WTC11 (cell line): Measurements from ENCODE around the gene PREX1. TPM values are rescaled to one million over a fixed set of nuclear protein-coding genes. Genes with fewer than 3 reads are reported as not detected.

Source experiments
- ATAC-seq: fragments of 200-7000 bp; cut with Tn5 transposase; 2 replicates; pipeline ENCODE4 v1.10.0; 2021; ENCODE audit warnings: mild to moderate bottlenecking, moderate library complexity
- CTCF ChIA-PET: fragments of 300-600 bp; sonication (Branson Sonifier 250); formaldehyde crosslinking; loops from one replicate; lab custom pipeline; 2021; ENCODE audit warnings: antibody characterized with exemption; lab: Charles Lee
- POLR2A ChIA-PET: fragments of 350-600 bp; sonication (Branson Sonifier 250); formaldehyde crosslinking; loops from one replicate; lab custom pipeline; 2021; ENCODE audit warnings: antibody characterized with exemption; lab: Charles Lee
- DNase-seq: peaks from one replicate; pipeline ENCODE4 v3.0.0; 2021; ENCODE audit warnings: low spot score
- H3K27ac Mint-ChIP-seq: 2 replicates; pipeline ENCODE4 v1.8.0; 2021; ENCODE audit warnings: mixed read lengths
- H3K27me3 Mint-ChIP-seq: 2 replicates; pipeline ENCODE4 v1.8.0; 2021; ENCODE audit warnings: low read depth, mild to moderate bottlenecking, moderate library complexity, mixed read lengths
- H3K36me3 Mint-ChIP-seq: 2 replicates; pipeline ENCODE4 v1.8.0; 2021; ENCODE audit warnings: mixed read lengths
- H3K4me1 Mint-ChIP-seq: 2 replicates; pipeline ENCODE4 v1.8.0; 2022; ENCODE audit warnings: mixed read lengths
- H3K4me3 Mint-ChIP-seq: 2 replicates; pipeline ENCODE4 v1.8.0; 2021; ENCODE audit warnings: mild to moderate bottlenecking, moderate library complexity, mixed read lengths
- H3K9me3 Mint-ChIP-seq: 2 replicates; pipeline ENCODE4 v1.8.0; 2021; ENCODE audit warnings: mixed read lengths
- ATF1 ChIP-seq: sonication (generic); formaldehyde crosslinking; IDR thresholded peaks from 2 replicates; pipeline ENCODE4 v1.8.1; 2023; ENCODE audit warnings: mild to moderate bottlenecking, moderate library complexity, missing genetic modification reagents
- CTCF ChIP-seq: fragments of 200-600 bp; IDR thresholded peaks from 2 replicates; pipeline ENCODE4 v1.8.0; 2022; ENCODE audit warnings: antibody characterized with exemption
- GRHL2 ChIP-seq: fragments of 250-450 bp; sonication (Bioruptor Pico); IDR thresholded peaks from 2 replicates; pipeline ENCODE4 v1.8.0; 2022; ENCODE audit warnings: mild to moderate bottlenecking, moderate library complexity; ENCODE audit not compliant: insufficient replicate concordance, severe bottlenecking
- HMGA2 ChIP-seq: fragments of 250-450 bp; sonication (Bioruptor Pico); IDR thresholded peaks from 2 replicates; pipeline ENCODE4 v1.4.0; 2021; ENCODE audit warnings: mild to moderate bottlenecking, moderate library complexity
- NR3C1 ChIP-seq: sonication (generic); formaldehyde crosslinking; conservative IDR thresholded peaks from 2 replicates; pipeline ENCODE4 v1.8.1; 2023; ENCODE audit warnings: low read depth, mild to moderate bottlenecking, missing genetic modification reagents
- OVOL2 ChIP-seq: fragments of 250-450 bp; sonication (Bioruptor Pico); IDR thresholded peaks from 2 replicates; pipeline ENCODE4 v1.9.0; 2021; ENCODE audit warnings: mild to moderate bottlenecking, borderline replicate concordance
- PRRX2 ChIP-seq: fragments of 250-450 bp; sonication (Bioruptor Pico); IDR thresholded peaks from 2 replicates; pipeline ENCODE4 v1.8.0; 2021; ENCODE audit warnings: mild to moderate bottlenecking
- ZNF232 ChIP-seq: sonication (generic); formaldehyde crosslinking; IDR thresholded peaks from 2 replicates; pipeline ENCODE4 v1.8.0; 2022; ENCODE audit warnings: mild to moderate bottlenecking, missing genetic modification reagents
- ZNF423 ChIP-seq: fragments of 250-450 bp; sonication (Bioruptor Pico); IDR thresholded peaks from 2 replicates; pipeline ENCODE4 v2.1.2; 2022; ENCODE audit warnings: mild to moderate bottlenecking, moderate library complexity
- total RNA-seq: library from RNA; stranded (reverse); gene quantifications from 3 replicates; pipeline ENCODE4 v1.2.3, GENCODE V29; 2021
- TF ChIP-seq, protein P1 (sequence below): sonication (generic); formaldehyde crosslinking; IDR thresholded peaks from 2 replicates; pipeline ENCODE4 v1.8.1; 2023; ENCODE audit warnings: mild to moderate bottlenecking, missing genetic modification reagents, borderline replicate concordance
- TF ChIP-seq, protein P2 (sequence below): fragments of 250-450 bp; sonication (Bioruptor Pico); IDR thresholded peaks from 2 replicates; pipeline ENCODE4 v1.9.0; 2021; ENCODE audit warnings: mild to moderate bottlenecking, borderline replicate concordance
- TF ChIP-seq, protein P3 (sequence below): fragments of 250-450 bp; sonication (Bioruptor Pico); IDR thresholded peaks from 2 replicates; pipeline ENCODE4 v2.1.2; 2022; ENCODE audit warnings: mild to moderate bottlenecking, moderate library complexity
- TF ChIP-seq, protein P4 (sequence below): sonication (generic); formaldehyde crosslinking; conservative IDR thresholded peaks from 2 replicates; pipeline ENCODE4 v1.8.1; 2023; ENCODE audit warnings: mild to moderate bottlenecking, low read depth, missing genetic modification reagents, moderate library complexity

Gene PREX1
- total RNA-seq, 1 experiment from 2014 or later = 17.3 TPM

- TF ChIP-seq, protein P1, sequence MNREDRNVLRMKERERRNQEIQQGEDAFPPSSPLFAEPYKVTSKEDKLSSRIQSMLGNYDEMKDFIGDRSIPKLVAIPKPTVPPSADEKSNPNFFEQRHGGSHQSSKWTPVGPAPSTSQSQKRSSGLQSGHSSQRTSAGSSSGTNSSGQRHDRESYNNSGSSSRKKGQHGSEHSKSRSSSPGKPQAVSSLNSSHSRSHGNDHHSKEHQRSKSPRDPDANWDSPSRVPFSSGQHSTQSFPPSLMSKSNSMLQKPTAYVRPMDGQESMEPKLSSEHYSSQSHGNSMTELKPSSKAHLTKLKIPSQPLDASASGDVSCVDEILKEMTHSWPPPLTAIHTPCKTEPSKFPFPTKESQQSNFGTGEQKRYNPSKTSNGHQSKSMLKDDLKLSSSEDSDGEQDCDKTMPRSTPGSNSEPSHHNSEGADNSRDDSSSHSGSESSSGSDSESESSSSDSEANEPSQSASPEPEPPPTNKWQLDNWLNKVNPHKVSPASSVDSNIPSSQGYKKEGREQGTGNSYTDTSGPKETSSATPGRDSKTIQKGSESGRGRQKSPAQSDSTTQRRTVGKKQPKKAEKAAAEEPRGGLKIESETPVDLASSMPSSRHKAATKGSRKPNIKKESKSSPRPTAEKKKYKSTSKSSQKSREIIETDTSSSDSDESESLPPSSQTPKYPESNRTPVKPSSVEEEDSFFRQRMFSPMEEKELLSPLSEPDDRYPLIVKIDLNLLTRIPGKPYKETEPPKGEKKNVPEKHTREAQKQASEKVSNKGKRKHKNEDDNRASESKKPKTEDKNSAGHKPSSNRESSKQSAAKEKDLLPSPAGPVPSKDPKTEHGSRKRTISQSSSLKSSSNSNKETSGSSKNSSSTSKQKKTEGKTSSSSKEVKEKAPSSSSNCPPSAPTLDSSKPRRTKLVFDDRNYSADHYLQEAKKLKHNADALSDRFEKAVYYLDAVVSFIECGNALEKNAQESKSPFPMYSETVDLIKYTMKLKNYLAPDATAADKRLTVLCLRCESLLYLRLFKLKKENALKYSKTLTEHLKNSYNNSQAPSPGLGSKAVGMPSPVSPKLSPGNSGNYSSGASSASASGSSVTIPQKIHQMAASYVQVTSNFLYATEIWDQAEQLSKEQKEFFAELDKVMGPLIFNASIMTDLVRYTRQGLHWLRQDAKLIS (CRISPR knock-in tag) = no peak
- no peak for TF ChIP-seq PRRX2 (CRISPR knock-in tag)
- TF ChIP-seq, protein P2, sequence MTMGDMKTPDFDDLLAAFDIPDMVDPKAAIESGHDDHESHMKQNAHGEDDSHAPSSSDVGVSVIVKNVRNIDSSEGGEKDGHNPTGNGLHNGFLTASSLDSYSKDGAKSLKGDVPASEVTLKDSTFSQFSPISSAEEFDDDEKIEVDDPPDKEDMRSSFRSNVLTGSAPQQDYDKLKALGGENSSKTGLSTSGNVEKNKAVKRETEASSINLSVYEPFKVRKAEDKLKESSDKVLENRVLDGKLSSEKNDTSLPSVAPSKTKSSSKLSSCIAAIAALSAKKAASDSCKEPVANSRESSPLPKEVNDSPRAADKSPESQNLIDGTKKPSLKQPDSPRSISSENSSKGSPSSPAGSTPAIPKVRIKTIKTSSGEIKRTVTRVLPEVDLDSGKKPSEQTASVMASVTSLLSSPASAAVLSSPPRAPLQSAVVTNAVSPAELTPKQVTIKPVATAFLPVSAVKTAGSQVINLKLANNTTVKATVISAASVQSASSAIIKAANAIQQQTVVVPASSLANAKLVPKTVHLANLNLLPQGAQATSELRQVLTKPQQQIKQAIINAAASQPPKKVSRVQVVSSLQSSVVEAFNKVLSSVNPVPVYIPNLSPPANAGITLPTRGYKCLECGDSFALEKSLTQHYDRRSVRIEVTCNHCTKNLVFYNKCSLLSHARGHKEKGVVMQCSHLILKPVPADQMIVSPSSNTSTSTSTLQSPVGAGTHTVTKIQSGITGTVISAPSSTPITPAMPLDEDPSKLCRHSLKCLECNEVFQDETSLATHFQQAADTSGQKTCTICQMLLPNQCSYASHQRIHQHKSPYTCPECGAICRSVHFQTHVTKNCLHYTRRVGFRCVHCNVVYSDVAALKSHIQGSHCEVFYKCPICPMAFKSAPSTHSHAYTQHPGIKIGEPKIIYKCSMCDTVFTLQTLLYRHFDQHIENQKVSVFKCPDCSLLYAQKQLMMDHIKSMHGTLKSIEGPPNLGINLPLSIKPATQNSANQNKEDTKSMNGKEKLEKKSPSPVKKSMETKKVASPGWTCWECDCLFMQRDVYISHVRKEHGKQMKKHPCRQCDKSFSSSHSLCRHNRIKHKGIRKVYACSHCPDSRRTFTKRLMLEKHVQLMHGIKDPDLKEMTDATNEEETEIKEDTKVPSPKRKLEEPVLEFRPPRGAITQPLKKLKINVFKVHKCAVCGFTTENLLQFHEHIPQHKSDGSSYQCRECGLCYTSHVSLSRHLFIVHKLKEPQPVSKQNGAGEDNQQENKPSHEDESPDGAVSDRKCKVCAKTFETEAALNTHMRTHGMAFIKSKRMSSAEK (CRISPR knock-in tag) = no peak
- TF ChIP-seq NR3C1 = no peak
- TF ChIP-seq, protein P3, sequence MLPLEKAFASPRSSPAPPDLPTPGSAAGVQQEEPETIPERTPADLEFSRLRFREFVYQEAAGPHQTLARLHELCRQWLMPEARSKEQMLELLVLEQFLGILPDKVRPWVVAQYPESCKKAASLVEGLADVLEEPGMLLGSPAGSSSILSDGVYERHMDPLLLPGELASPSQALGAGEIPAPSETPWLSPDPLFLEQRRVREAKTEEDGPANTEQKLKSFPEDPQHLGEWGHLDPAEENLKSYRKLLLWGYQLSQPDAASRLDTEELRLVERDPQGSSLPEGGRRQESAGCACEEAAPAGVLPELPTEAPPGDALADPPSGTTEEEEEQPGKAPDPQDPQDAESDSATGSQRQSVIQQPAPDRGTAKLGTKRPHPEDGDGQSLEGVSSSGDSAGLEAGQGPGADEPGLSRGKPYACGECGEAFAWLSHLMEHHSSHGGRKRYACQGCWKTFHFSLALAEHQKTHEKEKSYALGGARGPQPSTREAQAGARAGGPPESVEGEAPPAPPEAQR = no peak
- no peak for TF ChIP-seq ATF1 (CRISPR knock-in tag)
- TF ChIP-seq CTCF = no peak
- TF ChIP-seq ZNF423 (CRISPR knock-in tag) = no peak
- TF ChIP-seq GRHL2 (CRISPR knock-in tag) = no peak
- TF ChIP-seq HMGA2 (CRISPR knock-in tag) = no peak
- no peak for TF ChIP-seq OVOL2
These were observed 66.6 kb downstream of the PREX1 start (continued) for GRCh38 chr20:48761023-48761785.

- POLR2A ChIA-PET = no interaction called here
- Mint-ChIP-seq H3K27me3 (no peaks in the 10 kb centered on the region), H3K36me3 (peaks cover 12% of the 10 kb centered on the region), H3K4me1 (peaks cover 6% of the 10 kb centered on the region), H3K27ac (peak overlapping the region; percentile 19), H3K9me3 (peaks cover 20% of the 10 kb centered on the region), H3K4me3 (no peak overlapping the region)
- CTCF ChIA-PET = interaction anchor here (1.1 kb wide), 1 partner anchor 9 kb away, joined by 4 read pairs; no protein-coding TSS in a partner anchor
- DNase-seq = no peak
- no peak for ATAC-seq
- TF ChIP-seq ZNF232 (CRISPR knock-in tag) = no peak
- TF ChIP-seq, protein P2 (CRISPR knock-in tag) = no peak
- TF ChIP-seq, protein P4, sequence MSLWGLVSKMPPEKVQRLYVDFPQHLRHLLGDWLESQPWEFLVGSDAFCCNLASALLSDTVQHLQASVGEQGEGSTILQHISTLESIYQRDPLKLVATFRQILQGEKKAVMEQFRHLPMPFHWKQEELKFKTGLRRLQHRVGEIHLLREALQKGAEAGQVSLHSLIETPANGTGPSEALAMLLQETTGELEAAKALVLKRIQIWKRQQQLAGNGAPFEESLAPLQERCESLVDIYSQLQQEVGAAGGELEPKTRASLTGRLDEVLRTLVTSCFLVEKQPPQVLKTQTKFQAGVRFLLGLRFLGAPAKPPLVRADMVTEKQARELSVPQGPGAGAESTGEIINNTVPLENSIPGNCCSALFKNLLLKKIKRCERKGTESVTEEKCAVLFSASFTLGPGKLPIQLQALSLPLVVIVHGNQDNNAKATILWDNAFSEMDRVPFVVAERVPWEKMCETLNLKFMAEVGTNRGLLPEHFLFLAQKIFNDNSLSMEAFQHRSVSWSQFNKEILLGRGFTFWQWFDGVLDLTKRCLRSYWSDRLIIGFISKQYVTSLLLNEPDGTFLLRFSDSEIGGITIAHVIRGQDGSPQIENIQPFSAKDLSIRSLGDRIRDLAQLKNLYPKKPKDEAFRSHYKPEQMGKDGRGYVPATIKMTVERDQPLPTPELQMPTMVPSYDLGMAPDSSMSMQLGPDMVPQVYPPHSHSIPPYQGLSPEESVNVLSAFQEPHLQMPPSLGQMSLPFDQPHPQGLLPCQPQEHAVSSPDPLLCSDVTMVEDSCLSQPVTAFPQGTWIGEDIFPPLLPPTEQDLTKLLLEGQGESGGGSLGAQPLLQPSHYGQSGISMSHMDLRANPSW (CRISPR knock-in tag) = no peak
These were observed 67.3 kb downstream of the PREX1 start for GRCh38 chr20:48760403-48760983.
